Fibroblast of lung (primary cell): ENCODE results near the gene TLE2.

Experiments
- EZH2 ChIP-seq: IDR thresholded peaks from 2 replicates; pipeline ENCODE4 v1.5.1; 2012; ENCODE audit warnings: low read length, control low read depth, mild to moderate bottlenecking; ENCODE audit errors: missing control alignments
- TF ChIP-seq, protein P1 (sequence below), 2 donors: IDR thresholded peaks in 1 of 2; conservative IDR thresholded peaks in 1 of 2; 1 replicate in 1 of 2; 2 replicates in 1 of 2; pipeline ENCODE4 v1.5.1; 2011 to 2012; ENCODE audit warnings: low read length in 2 of 2, control low read depth in 1 of 2, inconsistent platforms in 1 of 2, low read depth in 1 of 2, mild to moderate bottlenecking in 1 of 2

DNA sequence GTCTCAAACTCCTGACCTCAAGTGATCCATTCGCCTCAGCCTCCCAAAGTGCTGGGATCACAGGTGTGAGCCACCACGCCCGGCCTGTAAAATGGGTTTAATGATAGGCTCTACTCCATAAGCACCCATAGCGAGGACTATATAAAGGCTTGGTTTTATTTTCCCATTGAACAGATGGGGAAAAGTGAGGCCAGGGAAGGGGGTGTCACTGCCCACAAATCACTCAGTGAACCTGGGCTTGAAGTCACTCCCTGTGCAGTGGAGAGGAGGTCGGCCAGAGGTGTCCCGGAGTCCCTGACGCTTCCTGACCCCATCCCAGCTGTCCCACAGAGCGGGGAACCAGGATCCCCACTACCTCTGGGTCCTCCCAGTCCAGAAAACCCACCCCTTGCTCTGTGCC is 14.9 kb downstream of the TLE2 start:
- TF ChIP-seq, protein P1, sequence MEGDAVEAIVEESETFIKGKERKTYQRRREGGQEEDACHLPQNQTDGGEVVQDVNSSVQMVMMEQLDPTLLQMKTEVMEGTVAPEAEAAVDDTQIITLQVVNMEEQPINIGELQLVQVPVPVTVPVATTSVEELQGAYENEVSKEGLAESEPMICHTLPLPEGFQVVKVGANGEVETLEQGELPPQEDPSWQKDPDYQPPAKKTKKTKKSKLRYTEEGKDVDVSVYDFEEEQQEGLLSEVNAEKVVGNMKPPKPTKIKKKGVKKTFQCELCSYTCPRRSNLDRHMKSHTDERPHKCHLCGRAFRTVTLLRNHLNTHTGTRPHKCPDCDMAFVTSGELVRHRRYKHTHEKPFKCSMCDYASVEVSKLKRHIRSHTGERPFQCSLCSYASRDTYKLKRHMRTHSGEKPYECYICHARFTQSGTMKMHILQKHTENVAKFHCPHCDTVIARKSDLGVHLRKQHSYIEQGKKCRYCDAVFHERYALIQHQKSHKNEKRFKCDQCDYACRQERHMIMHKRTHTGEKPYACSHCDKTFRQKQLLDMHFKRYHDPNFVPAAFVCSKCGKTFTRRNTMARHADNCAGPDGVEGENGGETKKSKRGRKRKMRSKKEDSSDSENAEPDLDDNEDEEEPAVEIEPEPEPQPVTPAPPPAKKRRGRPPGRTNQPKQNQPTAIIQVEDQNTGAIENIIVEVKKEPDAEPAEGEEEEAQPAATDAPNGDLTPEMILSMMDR (conservative IDR thresholded peaks at IDR 0.05 in 1 of 2, IDR thresholded peaks at IDR 0.05 in 1 of 2; ENCODE audit: low read depth in 1 of 2, low read length in 2 of 2), result no peak
- no peak for TF ChIP-seq EZH2
